Stimulated activated CD4-positive, alpha-beta T cell treated with anti-CD3 and anti-CD28 coated beads, TNF-alpha, amount 100 ng/mL, for 1 hour (primary cell): ENCODE measurements around the gene RBFOX1.

Experiments
- DNase-seq, 3 donors: peaks; one replicate each; pipeline ENCODE4 v3.0.0-alpha.2; 2020; ENCODE audit warnings: low read depth in 3 of 3, low spot score in 1 of 3

The RBFOX1 gene

GRCh38 chr16:7332611-7333010 lies at the start of gene RBFOX1:
Gene RBFOX1 (plus strand): TSS chr16:7332845.
- DNase-seq, result no peak

GRCh38 chr16:7284780-7285179 lies 47.9 kb upstream of the RBFOX1 start:
- DNase-seq, result no peak

GRCh38 chr16:7285520-7285919 lies 47.1 kb upstream of the RBFOX1 start:
- no peak for DNase-seq

- no peak for DNase-seq
Measured at GRCh38 chr16:7289299-7289698, 43.3 kb upstream of the RBFOX1 start.

GRCh38 chr16:7290682-7291081 lies 42.0 kb upstream of the RBFOX1 start:
- no peak for DNase-seq

GRCh38 chr16:7294020-7294419 lies 38.6 kb upstream of the RBFOX1 start:
- DNase-seq, result no peak

- no peak for DNase-seq
Measured at GRCh38 chr16:7303052-7303610, 29.5 kb upstream of the RBFOX1 start.

GRCh38 chr16:7303660-7304200 lies 28.9 kb upstream of the RBFOX1 start:
- DNase-seq, result no peak

- no peak for DNase-seq
Measured at GRCh38 chr16:7304279-7304678, 28.4 kb upstream of the RBFOX1 start.

GRCh38 chr16:7304958-7305357 lies 27.7 kb upstream of the RBFOX1 start:
- no peak for DNase-seq

- no peak for DNase-seq
Measured at GRCh38 chr16:7313170-7313569, 19.5 kb upstream of the RBFOX1 start.

GRCh38 chr16:7314163-7314562 lies 18.5 kb upstream of the RBFOX1 start:
- no peak for DNase-seq

GRCh38 chr16:7315813-7316212 lies 16.8 kb upstream of the RBFOX1 start:
- DNase-seq, result no peak

- no peak for DNase-seq
Measured at GRCh38 chr16:7316281-7316888, 16.3 kb upstream of the RBFOX1 start.

- no peak for DNase-seq
Measured at GRCh38 chr16:7317982-7318381, 14.7 kb upstream of the RBFOX1 start.

GRCh38 chr16:7318686-7319085 lies 14.0 kb upstream of the RBFOX1 start:
- no peak for DNase-seq

GRCh38 chr16:7319514-7319913 lies 13.1 kb upstream of the RBFOX1 start:
- no peak for DNase-seq

- no peak for DNase-seq
Measured at GRCh38 chr16:7321661-7322060, 11.0 kb upstream of the RBFOX1 start.

- no peak for DNase-seq
Measured at GRCh38 chr16:7324321-7324720, 8.3 kb upstream of the RBFOX1 start.

- no peak for DNase-seq
Measured at GRCh38 chr16:7325834-7326233, 6.8 kb upstream of the RBFOX1 start.

- DNase-seq, result no peak
Measured at GRCh38 chr16:7330709-7331108, 1.9 kb upstream of the RBFOX1 start.

GRCh38 chr16:7331997-7332396 lies 648 bp upstream of the RBFOX1 start:
- no peak for DNase-seq

GRCh38 chr16:7333180-7333725 lies 608 bp downstream of the RBFOX1 start:
- no peak for DNase-seq
